ENCODE results near the gene RO60. TPM values are rescaled to one million over a fixed set of nuclear protein-coding genes. Genes with fewer than 3 reads are reported as not detected.
"Not testable (repeated sequence)": the region's sequence is repeated elsewhere in the genome, so short reads cannot be mapped to it uniquely, and the experiment has no call there.

Gene RO60
- total and polyA plus RNA-seq, 5 donors from 2014 or later: 67.2 to 157 (median 121) TPM

GRCh38 chr1:193042766-193043691, 16.4 kb upstream of the RO60 start:
- Mint-ChIP-seq H3K36me3 (peaks cover 16% of the 10 kb centered on the region), H3K4me3 (no peak overlapping the region), H3K4me1 (peaks cover 14 to 34% (median 24%) of the 10 kb centered on the region in 4 donors), H3K27ac (peak overlapping the region; percentile 3 to 75 (median 5)), H3K9me3 (no peaks in the 10 kb centered on the region), H3K27me3 (no peaks in the 10 kb centered on the region)
- no peak overlapping the region for H3K27ac ChIP-seq (ENCODE audit: insufficient read depth, low read length, poor library complexity, severe bottlenecking)
- H3K27me3 ChIP-seq (ENCODE audit: control insufficient read depth, insufficient read depth, low read length): no peaks in the 10 kb centered on the region
- peaks cover 19% of the 10 kb centered on the region for H3K36me3 ChIP-seq (ENCODE audit: control insufficient read depth, insufficient read depth, low read length)
- DNase-seq (no peak), ATAC-seq (ENCODE audit: low read depth in 2 of 2) (no peak)
- H3K4me3 ChIP-seq (ENCODE audit: low read depth, low read length): no peak overlapping the region
- H3K9me3 ChIP-seq (ENCODE audit: control insufficient read depth in 2 of 2, low read length in 2 of 2): no peaks in the 10 kb centered on the region
- H3K4me1 ChIP-seq (ENCODE audit: control insufficient read depth, insufficient read depth, low read length, poor library complexity, severe bottlenecking): no peaks in the 10 kb centered on the region

GRCh38 chr1:193048913-193049312, 10.5 kb upstream of the RO60 start:
- peaks cover 10 to 25% (median 19%) of the 10 kb centered on the region in 4 donors for H3K4me1 Mint-ChIP-seq
- not testable (repeated sequence) for H3K4me1 ChIP-seq (ENCODE audit: control insufficient read depth, insufficient read depth, low read length, poor library complexity, severe bottlenecking); H3K9me3 ChIP-seq (ENCODE audit: control insufficient read depth in 2 of 2, low read length in 2 of 2); H3K4me3 Mint-ChIP-seq; H3K27ac Mint-ChIP-seq; ATAC-seq (ENCODE audit: low read depth in 2 of 2); DNase-seq; H3K9me3 Mint-ChIP-seq; H3K27me3 Mint-ChIP-seq; H3K27me3 ChIP-seq (ENCODE audit: control insufficient read depth, insufficient read depth, low read length); H3K27ac ChIP-seq (ENCODE audit: insufficient read depth, low read length, poor library complexity, severe bottlenecking); H3K4me3 ChIP-seq (ENCODE audit: low read depth, low read length)
- peaks cover 22% of the 10 kb centered on the region for H3K36me3 Mint-ChIP-seq
- peaks cover 38% of the 10 kb centered on the region for H3K36me3 ChIP-seq (ENCODE audit: control insufficient read depth, insufficient read depth, low read length)

- H3K36me3 ChIP-seq (ENCODE audit: control insufficient read depth, insufficient read depth, low read length): peaks cover 15% of the 10 kb centered on the region
- no peak for DNase-seq
- no peak overlapping the region for H3K4me3 ChIP-seq (ENCODE audit: low read depth, low read length)
- H3K4me3 Mint-ChIP-seq: peak overlapping the region in 1 of 4 donors; percentile 50
- no peak for ATAC-seq (ENCODE audit: low read depth in 2 of 2)
- no peaks in the 10 kb centered on the region for H3K27me3 ChIP-seq (ENCODE audit: control insufficient read depth, insufficient read depth, low read length)
- H3K9me3 ChIP-seq (ENCODE audit: control insufficient read depth in 2 of 2, low read length in 2 of 2): no peaks in the 10 kb centered on the region
- peak overlapping the region in 2 of 3 donors; percentile 17 to 32 for H3K27ac Mint-ChIP-seq
- peaks cover 15% of the 10 kb centered on the region for H3K4me1 ChIP-seq (ENCODE audit: control insufficient read depth, insufficient read depth, low read length, poor library complexity, severe bottlenecking)
- no peaks in the 10 kb centered on the region for H3K27me3 Mint-ChIP-seq
- H3K27ac ChIP-seq (ENCODE audit: insufficient read depth, low read length, poor library complexity, severe bottlenecking): no peak overlapping the region
- H3K4me1 Mint-ChIP-seq: peaks cover 21 to 55% (median 34%) of the 10 kb centered on the region in 4 donors
- H3K9me3 Mint-ChIP-seq: no peaks in the 10 kb centered on the region
- H3K36me3 Mint-ChIP-seq: peaks cover 7% of the 10 kb centered on the region
Measured at GRCh38 chr1:193054169-193054675, 5.2 kb upstream of the RO60 start.

DNA sequence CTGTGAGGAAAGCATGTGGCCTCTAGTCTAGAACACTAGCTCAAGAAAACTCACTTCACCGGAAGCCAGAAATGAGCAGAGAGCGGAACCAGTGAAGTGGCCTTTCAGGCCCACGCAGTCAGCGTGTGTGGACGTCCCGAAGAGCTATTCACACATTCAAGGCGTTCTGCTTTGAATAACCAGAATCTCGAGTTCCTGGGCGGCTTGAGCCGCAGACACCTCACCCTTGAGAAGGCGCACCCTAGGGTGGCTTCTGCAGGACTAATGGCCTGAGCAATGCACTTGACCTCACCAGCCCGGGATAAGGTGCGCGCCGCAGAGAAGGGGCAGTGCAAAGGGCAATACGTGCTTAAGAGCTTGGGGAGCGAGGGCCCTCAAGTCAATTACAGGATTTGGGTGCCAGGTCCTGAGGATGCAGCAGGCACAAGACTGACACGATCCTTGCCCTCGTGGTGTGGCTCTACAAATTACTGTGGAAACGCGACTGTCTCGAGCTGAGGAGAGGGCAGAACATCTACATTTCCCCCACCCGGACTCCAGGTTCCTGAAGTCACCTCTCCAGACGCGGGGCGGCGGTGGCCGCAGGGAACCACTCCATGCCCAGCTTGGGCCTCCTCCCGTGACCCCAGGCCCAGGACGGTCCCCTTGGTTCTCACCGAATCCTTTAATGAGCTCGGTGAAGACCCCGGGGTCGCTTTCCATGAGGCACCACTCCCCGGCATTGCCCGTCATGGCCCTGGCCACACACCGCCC, 707 bp upstream of the RO60 start:
- H3K4me1 Mint-ChIP-seq: peaks cover 14 to 78% (median 52%) of the 10 kb centered on the region in 4 donors
- Histone ChIP-seq H3K27ac (ENCODE audit: insufficient read depth, low read length, poor library complexity, severe bottlenecking) (peak overlapping the region; percentile 91), H3K4me3 (ENCODE audit: low read depth, low read length) (peak overlapping the region; percentile 95), H3K9me3 (ENCODE audit: control insufficient read depth in 2 of 2, low read length in 2 of 2) (no peaks in the 10 kb centered on the region), H3K27me3 (ENCODE audit: control insufficient read depth, insufficient read depth, low read length) (no peaks in the 10 kb centered on the region), H3K36me3 (ENCODE audit: control insufficient read depth, insufficient read depth, low read length) (no peaks in the 10 kb centered on the region), H3K4me1 (ENCODE audit: control insufficient read depth, insufficient read depth, low read length, poor library complexity, severe bottlenecking) (peaks cover 41% of the 10 kb centered on the region)
- DNase-seq: peak; percentile 32 to 84 (median 54)
- peaks cover 8% of the 10 kb centered on the region for H3K36me3 Mint-ChIP-seq
- H3K9me3 Mint-ChIP-seq: no peaks in the 10 kb centered on the region
- peak overlapping the region; percentile 97 to 99 (median 99) for H3K27ac Mint-ChIP-seq
- ATAC-seq (ENCODE audit: low read depth in 2 of 2): peak; percentile 19 to 29
- H3K4me3 Mint-ChIP-seq: peak overlapping the region; percentile 93 to 100 (median 98)
- no peaks in the 10 kb centered on the region for H3K27me3 Mint-ChIP-seq

DNA sequence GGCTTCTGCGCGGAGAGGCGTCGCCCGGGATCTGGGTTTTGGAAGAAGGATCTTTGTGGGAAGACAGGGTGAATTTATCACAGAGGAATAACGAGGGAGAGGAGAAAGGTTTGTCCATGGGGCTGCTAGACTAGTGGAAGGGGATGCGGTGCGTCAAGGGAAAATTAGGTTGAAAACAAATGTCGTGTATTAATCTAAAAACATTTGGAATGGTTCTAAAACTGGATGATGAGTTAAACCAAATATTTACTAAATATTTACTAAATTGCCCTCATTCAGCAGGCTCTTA, 647 bp downstream of the RO60 start:
- H3K27me3 ChIP-seq (ENCODE audit: control insufficient read depth, insufficient read depth, low read length): no peaks in the 10 kb centered on the region
- H3K9me3 Mint-ChIP-seq: no peaks in the 10 kb centered on the region
- peaks cover 8% of the 10 kb centered on the region for H3K36me3 Mint-ChIP-seq
- H3K27ac Mint-ChIP-seq: peak overlapping the region; percentile 97 to 99 (median 99)
- H3K4me3 ChIP-seq (ENCODE audit: low read depth, low read length): peak overlapping the region; percentile 95
- DNase-seq (no peak), ATAC-seq (ENCODE audit: low read depth in 2 of 2) (no peak)
- H3K4me1 Mint-ChIP-seq: peaks cover 21 to 77% (median 50%) of the 10 kb centered on the region in 4 donors
- H3K9me3 ChIP-seq (ENCODE audit: control insufficient read depth in 2 of 2, low read length in 2 of 2): no peaks in the 10 kb centered on the region
- peak overlapping the region; percentile 91 for H3K27ac ChIP-seq (ENCODE audit: insufficient read depth, low read length, poor library complexity, severe bottlenecking)
- H3K27me3 Mint-ChIP-seq: no peaks in the 10 kb centered on the region
- H3K4me1 ChIP-seq (ENCODE audit: control insufficient read depth, insufficient read depth, low read length, poor library complexity, severe bottlenecking): peaks cover 46% of the 10 kb centered on the region
- H3K36me3 ChIP-seq (ENCODE audit: control insufficient read depth, insufficient read depth, low read length): no peaks in the 10 kb centered on the region
- H3K4me3 Mint-ChIP-seq: peak overlapping the region; percentile 93 to 100 (median 98)

DNA sequence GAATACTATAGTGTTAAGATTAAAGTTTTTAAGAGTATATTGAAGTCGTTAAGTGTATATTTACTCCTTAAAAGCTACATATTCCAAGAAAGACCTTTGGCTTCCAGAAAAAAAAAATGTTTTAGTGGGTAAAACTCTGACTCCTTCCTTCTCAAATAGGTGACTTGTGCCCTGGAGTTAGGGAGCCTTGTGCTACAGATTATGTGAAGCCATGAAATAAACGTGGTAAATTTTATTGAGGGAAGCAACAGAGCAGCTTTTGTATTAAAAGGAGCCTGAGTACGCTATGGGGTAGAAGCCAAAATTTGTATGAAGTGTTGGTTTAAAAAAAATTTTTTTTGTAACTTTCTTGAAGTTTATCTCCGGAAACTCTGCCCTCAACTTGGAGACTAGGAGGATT, 994 bp downstream of the RO60 start:
- H3K4me3 Mint-ChIP-seq: peak overlapping the region; percentile 93 to 100 (median 98)
- H3K27ac Mint-ChIP-seq: peak overlapping the region; percentile 97 to 99 (median 99)
- H3K36me3 Mint-ChIP-seq: peaks cover 8% of the 10 kb centered on the region
- Histone ChIP-seq H3K27ac (ENCODE audit: insufficient read depth, low read length, poor library complexity, severe bottlenecking) (peak overlapping the region; percentile 91), H3K4me1 (ENCODE audit: control insufficient read depth, insufficient read depth, low read length, poor library complexity, severe bottlenecking) (peaks cover 46% of the 10 kb centered on the region), H3K4me3 (ENCODE audit: low read depth, low read length) (peak overlapping the region; percentile 95), H3K27me3 (ENCODE audit: control insufficient read depth, insufficient read depth, low read length) (no peaks in the 10 kb centered on the region), H3K36me3 (ENCODE audit: control insufficient read depth, insufficient read depth, low read length) (no peaks in the 10 kb centered on the region), H3K9me3 (ENCODE audit: control insufficient read depth in 2 of 2, low read length in 2 of 2) (no peaks in the 10 kb centered on the region)
- H3K27me3 Mint-ChIP-seq: no peaks in the 10 kb centered on the region
- DNase-seq: peak in 1 of 3 donors; percentile 7
- H3K4me1 Mint-ChIP-seq: peaks cover 25 to 78% (median 53%) of the 10 kb centered on the region in 4 donors
- no peak for ATAC-seq (ENCODE audit: low read depth in 2 of 2)
- no peaks in the 10 kb centered on the region for H3K9me3 Mint-ChIP-seq

- H3K27me3 Mint-ChIP-seq: no peaks in the 10 kb centered on the region
- no peaks in the 10 kb centered on the region for H3K27me3 ChIP-seq (ENCODE audit: control insufficient read depth, insufficient read depth, low read length)
- ATAC-seq (ENCODE audit: low read depth in 2 of 2) (no peak), DNase-seq (peak in 1 of 3 donors; percentile 22)
- no peaks in the 10 kb centered on the region for H3K9me3 Mint-ChIP-seq
- peak overlapping the region; percentile 95 for H3K4me3 ChIP-seq (ENCODE audit: low read depth, low read length)
- H3K27ac Mint-ChIP-seq: peak overlapping the region in 2 of 3 donors; percentile 27 to 97
- no peak overlapping the region for H3K27ac ChIP-seq (ENCODE audit: insufficient read depth, low read length, poor library complexity, severe bottlenecking)
- no peaks in the 10 kb centered on the region for H3K9me3 ChIP-seq (ENCODE audit: control insufficient read depth in 2 of 2, low read length in 2 of 2)
- H3K36me3 ChIP-seq (ENCODE audit: control insufficient read depth, insufficient read depth, low read length): no peaks in the 10 kb centered on the region
- peaks cover 50% of the 10 kb centered on the region for H3K4me1 ChIP-seq (ENCODE audit: control insufficient read depth, insufficient read depth, low read length, poor library complexity, severe bottlenecking)
- peaks cover 26 to 84% (median 58%) of the 10 kb centered on the region in 4 donors for H3K4me1 Mint-ChIP-seq
- peaks cover 8% of the 10 kb centered on the region for H3K36me3 Mint-ChIP-seq
- H3K4me3 Mint-ChIP-seq: peak overlapping the region; percentile 93 to 100 (median 98)
Measured at GRCh38 chr1:193060938-193061337, 1.5 kb downstream of the RO60 start.

All from CD4-positive, CD25-positive, alpha-beta regulatory T cell (primary cell).